HG03354 (cell line): ENCODE data around the gene RAD51D.

ENCODE experiments used
- ATAC-seq: cut with Tn5 transposase; IDR thresholded peaks from one replicate; pipeline ENCODE4 v1.9.1; 2021; ENCODE audit warnings: mild to moderate bottlenecking; ENCODE audit not compliant: unreplicated experiment, poor library complexity, severe bottlenecking

Gene RAD51D

DNA sequence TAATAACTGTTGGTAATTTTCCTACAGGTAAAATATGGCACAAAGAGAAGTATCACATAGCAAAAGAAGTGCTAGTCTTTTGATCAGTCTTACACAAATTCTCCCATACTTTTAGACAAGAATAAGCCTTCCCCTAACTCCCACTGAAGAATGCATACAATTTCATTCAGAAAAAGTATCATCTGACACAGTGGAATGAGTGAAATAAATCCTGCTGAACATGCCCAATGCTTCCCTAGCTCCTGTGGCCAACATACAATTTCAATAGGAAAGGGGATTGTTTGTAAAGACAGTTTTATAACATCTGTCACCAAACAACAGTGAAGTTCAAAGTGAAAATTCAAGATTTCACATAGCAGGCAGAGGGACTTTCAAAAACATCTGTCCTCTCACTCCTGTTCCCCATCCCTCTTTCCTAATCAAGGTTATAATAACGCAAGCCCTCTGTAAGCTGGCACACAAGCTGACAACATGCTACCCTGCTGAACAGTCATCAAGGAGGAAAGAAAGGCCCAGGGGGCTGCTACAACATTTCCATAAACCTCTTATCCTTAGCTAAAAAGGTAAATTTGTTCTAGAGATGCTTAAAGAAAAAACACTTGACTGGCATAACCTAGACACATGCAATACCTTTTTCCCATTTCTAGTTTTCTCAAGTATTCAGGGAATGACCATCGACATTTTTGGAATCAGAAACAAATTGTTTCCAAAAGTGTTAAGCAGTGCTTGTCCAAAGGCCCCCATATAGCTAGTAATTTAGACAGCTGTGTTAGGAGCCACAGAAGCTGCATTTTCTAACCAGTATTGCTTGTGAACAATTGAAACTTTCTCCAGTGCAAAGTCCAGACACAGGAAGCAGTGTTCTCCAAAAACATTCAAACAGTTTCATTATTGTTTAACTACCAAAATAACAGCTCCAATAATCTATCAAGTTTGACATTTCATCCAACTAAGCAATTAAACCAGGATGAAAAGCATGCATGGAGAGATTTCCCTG, 44.7 kb downstream of the RAD51D start:
- no peak for ATAC-seq

DNA sequence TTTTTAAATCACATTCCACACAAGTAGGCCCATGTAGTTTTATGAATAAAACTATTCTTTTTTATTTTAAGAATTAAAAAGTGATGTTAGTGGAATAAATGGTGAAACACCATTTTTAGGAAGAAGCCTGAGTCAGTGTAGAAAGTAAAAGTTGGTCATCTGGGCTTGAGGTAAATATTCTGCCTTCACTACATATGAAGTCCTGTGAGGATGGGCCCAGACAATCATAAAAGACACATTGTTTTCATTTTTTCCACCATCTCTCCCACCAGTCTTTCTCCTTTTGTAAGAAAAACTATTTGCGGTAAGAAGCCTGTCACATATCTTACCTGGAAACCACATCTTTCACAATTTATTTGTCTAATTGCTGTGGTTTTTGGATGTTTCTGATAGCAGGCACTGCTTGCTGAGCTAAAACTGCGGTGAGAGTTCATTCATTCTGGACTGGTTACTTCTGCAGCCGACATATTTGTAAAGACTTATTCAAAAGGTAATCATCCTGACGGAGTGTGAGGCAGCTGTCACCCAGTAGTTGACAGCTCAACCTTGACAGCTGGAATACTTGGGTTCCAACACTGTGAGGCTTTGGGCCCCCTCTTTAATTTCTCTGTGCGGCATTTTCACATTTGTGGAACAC, 45.6 kb downstream of the RAD51D start:
- no peak for ATAC-seq

DNA sequence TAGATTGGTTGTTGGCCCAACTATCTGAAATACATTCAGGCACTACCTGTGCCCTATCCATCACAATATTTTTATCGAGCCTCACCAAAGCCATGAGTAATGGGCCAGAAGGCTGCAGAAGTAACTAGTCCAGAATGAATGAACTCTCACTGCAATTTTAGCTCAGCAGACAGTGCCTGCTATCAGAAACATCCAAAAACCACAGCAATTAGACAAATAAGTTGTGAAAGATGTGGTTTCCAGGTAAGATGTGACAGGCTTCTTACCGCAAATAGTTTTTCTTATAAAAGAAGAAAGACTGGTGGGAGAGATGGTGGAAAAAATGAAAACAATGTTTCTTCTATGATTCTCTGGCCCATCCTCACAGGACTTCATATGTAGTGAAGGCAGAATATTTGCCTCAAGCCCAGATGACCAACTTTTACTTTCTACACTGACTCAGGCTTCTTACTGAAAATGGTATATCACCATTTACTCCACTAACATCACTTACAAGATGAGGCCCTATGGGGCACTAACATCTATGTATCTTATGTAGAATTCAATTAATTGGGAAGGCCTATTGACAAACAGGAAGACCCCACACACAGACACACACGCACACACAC, 46.4 kb downstream of the RAD51D start:
- ATAC-seq = no peak

DNA sequence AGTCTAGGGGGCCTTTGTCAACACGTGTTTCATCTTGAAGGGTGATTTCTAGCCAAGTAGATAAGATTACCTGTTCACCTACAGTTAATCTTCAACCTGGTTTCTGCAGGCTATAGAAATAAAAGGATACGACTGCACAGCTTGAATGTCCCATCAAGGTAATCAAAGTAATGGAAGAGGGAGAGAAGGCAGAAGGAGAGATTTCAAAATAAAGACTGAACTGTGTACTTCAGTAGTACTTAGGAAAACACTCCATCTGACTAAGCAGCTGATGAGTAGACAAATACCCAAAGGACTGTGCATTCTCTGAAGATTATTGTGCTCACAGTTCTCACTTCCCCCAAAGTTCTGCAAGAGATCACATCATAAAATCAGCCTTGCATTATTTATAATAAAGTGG, 50.3 kb downstream of the RAD51D start:
- no peak for ATAC-seq

DNA sequence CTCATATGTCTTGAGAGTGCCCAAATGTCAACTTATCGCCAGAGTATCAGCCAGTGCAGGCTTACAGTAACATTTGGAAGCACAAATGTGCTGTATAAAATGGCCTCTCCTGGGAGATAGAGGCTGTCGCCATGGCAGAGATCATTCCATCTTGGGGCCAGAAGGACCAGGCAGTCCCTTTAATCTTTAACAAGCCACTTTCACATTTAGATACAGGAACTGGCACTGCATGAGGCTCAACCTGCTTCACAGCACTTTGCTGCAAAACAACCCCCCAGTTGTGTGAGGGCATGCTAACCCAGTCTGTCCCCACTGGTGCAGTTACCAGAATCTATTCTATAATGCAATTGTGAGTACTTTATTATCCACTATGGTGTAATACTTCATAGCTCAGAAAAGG, 51.4 kb downstream of the RAD51D start:
- ATAC-seq = no peak

DNA sequence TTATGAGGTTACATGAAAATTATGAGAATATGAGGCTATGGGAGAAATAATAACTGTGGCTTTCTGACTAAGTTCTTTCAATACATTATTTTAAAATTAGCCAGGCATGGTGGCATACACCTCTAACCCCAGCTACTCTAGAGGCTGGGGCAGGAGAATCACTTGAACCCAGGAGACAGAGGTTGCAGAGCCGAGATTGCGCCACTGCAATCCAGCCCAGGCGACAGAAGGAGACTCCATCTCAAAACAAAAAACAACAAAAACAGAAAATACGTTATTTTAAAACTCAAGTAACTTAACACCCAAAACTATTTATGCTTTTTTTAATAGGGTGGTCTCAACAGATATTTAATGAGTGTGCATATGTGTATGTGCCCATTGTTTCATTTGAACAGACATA, 53.8 kb downstream of the RAD51D start:
- no peak for ATAC-seq

DNA sequence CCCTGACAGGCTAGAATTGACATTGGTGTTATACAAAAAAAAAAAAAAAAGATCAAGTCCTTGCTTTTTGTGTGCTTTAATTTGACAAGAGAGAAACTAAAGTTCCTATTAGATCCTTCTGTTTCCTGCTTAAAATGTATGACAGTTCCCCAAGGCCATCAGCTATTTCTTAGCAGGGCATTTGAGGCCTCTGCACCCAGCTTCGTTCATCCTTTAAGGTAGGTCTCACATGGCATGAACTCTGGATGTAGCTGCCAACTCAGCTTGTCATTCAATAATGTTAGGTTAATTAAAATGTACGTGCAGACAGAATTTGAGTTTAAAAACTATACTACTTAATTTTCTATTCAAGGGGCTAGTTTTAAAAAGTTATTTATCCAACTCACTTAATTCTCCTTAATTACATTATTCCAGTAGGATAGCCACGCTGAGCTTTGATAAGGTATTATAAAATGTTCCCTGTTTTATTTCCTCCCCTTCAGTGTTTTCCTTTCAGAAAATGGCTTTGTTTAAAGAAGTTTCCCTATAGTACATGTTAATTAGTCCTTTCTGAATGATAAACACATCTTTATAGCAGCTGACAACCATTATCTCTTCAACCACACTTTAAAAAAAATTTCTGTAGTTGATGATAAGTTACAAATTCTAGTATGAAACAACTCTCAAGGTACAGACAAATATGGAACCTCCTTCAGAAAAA, 55.0 kb downstream of the RAD51D start:
- no peak for ATAC-seq

DNA sequence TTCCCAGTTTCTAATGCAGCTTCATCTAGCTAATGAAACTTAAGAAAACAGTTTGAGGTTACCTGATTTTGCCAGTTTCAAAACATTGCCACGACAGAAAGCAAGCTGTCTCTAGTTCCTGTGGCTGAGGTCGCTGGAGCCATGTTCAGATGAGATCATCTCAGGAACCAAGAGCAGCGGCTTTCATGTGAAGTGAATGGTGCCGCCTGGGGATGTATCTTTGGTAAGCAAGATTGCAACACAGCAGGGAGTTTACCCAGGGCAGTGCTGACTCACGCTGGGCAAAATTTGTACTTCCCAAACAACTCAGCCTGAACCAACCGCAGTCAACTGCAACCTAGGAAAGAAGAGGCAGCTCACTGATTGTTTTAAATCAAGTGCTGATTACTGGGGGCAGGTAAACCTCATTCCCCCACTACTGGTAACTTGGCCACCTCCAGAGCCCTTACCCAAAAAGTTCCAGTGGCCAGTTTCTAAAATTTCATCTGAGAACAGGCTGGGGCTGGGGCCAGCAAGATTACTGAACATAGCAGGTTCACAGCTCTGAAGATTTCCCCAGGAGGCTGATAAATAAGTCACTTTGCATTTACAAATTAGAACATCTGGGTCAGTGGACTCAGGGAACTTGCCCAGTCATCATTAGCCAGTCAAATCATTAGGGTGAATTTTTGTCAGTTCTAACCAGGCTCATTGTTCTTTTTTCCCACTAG, 56.0 kb downstream of the RAD51D start, which contains the start of gene RFFL:
RFFL (minus strand) TSS at position 194 of the 710 bp plus-strand sequence. CDS start 37,154 bp downstream, outside the sequence.
- ATAC-seq = peak; percentile 93

DNA sequence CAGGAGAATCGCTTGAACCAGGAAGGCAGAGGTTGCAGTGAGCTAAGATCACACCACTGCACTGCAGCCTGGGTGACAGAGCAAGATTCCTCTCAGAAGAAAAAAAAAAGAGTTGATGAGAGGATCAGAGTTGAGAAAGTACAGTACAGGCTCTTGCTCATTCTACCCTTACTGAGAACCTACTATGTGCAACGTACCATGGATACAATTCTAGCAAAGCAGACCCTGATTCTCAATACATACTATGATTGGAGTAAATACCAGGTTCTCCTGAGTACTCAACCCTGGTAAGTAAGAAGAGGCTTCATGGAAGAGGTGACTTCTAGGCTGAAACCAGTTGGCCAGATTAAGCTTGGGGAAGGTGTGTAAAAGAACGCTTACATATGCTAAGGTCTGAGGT, 57.4 kb downstream of the RAD51D start:
- no peak for ATAC-seq

DNA sequence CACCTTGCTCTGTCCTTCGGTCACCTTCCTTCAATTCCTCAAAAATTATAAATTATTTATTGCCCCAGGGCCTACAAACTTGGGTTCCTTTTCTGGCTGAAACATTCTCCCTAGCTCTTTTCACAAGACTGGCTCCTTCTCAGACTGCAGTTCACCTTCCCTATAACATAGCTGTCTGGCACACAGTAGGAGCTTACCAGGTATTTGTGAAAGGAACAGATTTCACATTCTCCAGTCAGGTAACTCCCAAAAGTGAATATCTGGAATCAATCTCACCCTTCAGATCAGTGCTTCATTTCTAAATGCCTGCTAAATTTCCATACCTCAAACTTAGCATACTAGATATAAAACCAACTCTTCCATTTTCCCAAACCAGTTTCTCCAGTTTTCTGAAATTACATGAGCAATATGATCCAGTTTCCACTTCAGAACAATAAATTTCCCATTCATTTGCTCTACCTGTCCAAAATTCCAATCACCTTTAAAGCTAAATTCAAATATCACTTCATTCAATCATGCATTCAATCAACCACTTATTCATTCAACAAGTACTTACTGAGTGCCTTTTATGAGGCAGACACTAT, 62.2 kb downstream of the RAD51D start:
- no peak for ATAC-seq

DNA sequence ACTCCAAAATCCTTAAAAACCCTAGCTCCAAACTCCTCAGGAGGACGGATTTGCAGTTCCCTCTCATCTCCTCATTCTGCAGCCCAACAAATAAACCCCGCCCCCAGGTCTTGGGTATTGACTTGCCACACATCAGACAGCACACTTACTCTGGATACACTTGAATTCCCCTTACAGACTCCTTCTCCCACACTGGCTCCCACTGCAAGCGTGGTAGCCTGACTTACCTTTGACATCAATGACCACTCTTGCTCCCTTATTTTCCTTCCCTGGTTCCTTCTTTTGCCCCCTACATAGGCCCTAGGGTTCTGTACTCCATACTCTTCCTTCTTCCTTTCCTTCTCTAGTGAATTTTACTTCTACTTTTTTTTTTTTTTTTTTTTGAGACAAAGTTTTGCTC, 63.6 kb downstream of the RAD51D start:
- no peak for ATAC-seq

DNA sequence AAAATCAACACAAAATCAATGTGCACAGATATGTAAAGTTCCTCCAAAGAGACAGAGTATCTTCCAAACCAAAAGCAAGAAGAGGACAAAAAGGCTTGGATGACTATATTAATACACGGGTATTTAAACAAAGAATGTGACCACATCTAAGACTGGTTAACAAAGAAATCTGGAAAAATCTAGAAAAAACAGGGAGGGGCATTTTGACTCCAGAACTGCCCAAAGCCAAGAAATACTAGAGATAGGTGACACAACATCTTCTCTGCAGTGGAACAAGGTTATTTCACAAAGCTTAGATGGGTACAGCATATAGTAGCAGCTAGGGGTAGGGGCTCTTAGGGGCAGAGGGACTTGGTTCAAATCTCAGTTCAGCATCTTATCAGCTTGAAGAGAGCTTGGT, 66.5 kb downstream of the RAD51D start:
- no peak for ATAC-seq

DNA sequence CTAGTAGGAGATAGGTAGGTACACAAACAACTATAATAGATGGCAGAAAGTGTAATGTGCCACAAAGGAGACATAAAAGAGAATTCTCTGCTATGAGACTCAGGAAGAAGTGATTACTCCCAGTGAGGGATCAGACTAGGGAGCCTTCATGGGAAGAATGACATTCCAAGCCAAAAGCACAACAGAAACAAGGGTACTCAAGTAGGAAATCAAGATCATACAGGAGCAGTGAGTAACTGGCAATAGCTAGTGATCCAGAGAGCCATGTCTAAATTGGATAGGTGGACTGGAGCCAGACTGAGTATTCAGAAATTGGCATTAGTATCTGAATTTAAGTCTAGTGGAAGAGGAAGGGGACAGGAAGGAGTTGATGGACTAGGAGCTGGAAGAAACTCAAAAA, 66.9 kb downstream of the RAD51D start:
- no peak for ATAC-seq

DNA sequence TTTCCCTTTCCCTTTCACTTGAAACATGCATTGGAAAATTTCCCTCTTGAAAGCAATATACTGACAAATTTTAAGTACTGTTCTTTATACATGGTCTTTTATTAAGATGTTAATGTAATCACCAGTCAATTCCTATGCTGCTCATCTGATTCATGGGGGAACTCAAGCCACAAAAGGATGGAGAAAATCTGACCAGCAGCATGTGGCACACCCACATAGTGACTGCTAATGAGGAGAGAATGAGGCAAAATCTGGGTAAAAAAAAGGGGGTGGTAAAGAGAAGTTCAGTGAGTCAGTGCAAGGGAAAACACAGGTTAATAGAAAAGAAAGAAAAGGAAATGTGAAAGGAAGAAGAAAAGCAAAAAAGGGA, 67.4 kb downstream of the RAD51D start:
- no peak for ATAC-seq

DNA sequence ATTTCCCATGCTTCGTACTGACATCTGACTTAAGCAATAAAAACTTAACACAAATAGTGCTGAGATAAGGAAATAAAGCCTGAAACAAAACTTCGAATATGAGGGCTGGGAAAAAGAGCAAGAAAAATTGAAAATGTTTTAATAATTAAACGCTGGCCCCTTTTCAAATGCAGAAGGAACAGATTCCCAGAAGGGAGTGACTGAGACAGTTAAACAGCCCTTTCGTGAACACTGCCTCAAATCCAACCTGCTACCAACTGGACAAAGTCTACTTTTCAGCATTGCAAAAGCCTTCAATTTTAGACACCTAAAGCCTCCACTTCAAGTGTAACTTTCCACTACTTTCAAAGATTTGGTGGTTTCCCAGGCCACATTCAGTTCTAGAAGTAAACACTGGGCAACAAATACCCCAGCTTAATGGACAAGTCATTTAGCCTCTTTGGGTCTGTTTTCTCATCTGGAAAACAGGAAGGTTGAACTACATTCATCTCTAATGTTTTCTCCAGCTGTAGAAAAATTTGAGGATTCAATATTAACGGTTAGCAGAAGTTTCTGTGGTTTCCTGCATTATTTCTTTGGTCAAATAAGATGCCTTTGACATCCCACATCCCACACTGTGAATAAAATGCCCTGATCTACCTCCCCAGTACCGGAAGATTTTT, 68.0 kb downstream of the RAD51D start:
- peak; percentile 48 for ATAC-seq

DNA sequence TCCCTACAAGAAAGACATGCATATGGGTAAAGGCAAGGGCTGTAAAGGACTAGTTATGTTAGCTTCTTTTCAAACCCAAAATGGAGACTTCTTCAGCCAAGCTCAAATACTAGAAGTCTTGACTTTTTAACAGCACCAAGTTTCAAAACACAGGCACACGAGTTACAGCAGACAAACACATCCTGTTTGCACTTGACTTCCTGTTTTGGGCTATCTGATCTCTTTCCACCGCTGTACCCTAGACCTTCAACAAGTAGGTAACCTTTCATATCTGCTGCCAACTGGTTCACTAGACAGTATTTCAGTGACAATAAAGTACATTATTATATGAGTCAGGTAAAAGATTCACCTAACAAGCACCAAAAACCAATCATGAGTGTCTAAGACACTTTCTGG, 68.5 kb downstream of the RAD51D start:
- peak; percentile 64 for ATAC-seq

DNA sequence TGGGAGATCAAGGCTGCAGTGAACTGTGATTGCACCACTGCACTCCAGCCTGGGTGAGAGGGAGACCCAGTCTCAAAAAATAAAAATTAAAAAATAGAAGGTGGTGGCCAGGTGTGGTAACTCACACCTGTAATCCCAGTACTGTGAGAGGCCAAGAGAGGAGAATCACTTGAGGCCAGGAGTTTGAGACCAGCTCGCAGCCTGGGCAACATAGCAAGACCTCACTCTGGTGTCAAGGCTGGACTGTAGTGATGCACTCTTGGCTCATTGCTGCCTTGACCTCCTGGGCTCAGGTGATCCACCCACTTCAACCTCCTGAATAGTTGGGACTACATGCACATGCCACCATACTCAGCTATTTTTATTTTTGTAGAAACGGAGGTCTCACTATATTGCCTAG, 69.5 kb downstream of the RAD51D start:
- ATAC-seq = no peak

DNA sequence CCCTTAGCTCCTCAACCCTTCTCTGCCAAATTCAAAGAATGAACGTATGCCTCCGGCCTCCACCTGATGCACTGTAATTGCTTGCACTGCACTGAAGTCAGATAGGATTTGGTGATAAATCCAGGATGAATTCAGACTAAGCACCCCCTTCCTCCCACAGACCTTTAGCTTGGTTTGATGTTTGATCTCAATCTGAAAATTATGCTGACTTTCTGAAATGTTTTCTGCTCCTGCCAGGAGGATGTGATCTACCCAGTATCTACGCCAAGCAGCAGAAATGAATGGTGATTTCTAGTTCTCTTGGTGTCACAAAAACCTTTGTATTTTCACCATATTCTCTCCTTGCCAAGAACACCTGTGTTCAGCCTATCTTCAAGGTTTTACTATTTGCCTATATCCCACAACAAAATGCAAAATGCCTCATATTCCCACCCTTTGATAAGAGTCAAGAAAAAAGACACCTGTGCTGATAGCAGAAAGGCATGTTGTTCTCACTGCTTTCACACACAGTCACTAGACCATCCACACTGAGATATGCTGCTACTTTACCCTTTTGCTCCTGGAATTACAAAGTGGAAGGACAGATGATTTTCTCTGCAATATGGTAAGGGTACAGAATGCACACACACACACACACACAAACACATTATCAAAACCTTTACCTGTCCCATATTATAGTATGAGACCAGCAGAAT, 70.8 kb downstream of the RAD51D start:
- no peak for ATAC-seq
